Esophagus squamous epithelium (tissue), 4 donors: ENCODE results near the gene ATRAID.

Experiments
- CTCF ChIP-seq, 6 experiments: fragments of 450-650 bp in 4 of 6; fragments of 200-600 bp in 2 of 6; sonication (generic) in 2 of 6; IDR thresholded peaks; one replicate each; pipeline ENCODE4 v1.5.1; 2016 to 2019; ENCODE audit warnings: antibody characterized with exemption in 6 of 6, mild to moderate bottlenecking in 4 of 6, moderate library complexity in 4 of 6
- POLR2A ChIP-seq, 4 donors: fragments of 450-650 bp; IDR thresholded peaks; one replicate each; pipeline ENCODE4 v1.6.1; 2017; ENCODE audit warnings: antibody characterized with exemption in 4 of 4, mild to moderate bottlenecking in 4 of 4, moderate library complexity in 3 of 4

GRCh38 chr2:27214941-27215340 is 3.1 kb downstream of the ATRAID start:
- TF ChIP-seq CTCF (IDR thresholded peaks at IDR 0.05) (no peak), POLR2A (IDR thresholded peaks at IDR 0.05) (no peak)
